HFFc6 (cell line): Measurements from ENCODE around the gene P2RY13. TPM values are rescaled to one million over a fixed set of nuclear protein-coding genes. Genes with fewer than 3 reads are reported as not detected.

Experiments used
- DNase-seq: peaks from one replicate; pipeline ENCODE4 v3.0.0-alpha.2; 2018
- H3K27ac Mint-ChIP-seq: 2 replicates; pipeline ENCODE4 v1.8.0; 2020; ENCODE audit warnings: mild to moderate bottlenecking, mixed read lengths
- H3K27me3 Mint-ChIP-seq: 2 replicates; pipeline ENCODE4 v1.8.0; 2021; ENCODE audit warnings: mild to moderate bottlenecking, moderate library complexity, mixed read lengths; ENCODE audit not compliant: insufficient read depth
- H3K36me3 Mint-ChIP-seq: 2 replicates; pipeline ENCODE4 v1.8.0; 2021; ENCODE audit warnings: low read depth, mixed read lengths
- H3K4me1 Mint-ChIP-seq: 2 replicates; pipeline ENCODE4 v1.8.0; 2020; ENCODE audit warnings: low read depth, mixed read lengths
- H3K4me3 Mint-ChIP-seq: 2 replicates; pipeline ENCODE4 v1.8.0; 2020; ENCODE audit warnings: mild to moderate bottlenecking, moderate library complexity, mixed read lengths
- H3K9me3 Mint-ChIP-seq: 2 replicates; pipeline ENCODE4 v1.8.0; 2020; ENCODE audit warnings: mild to moderate bottlenecking, mixed read lengths
- total RNA-seq, 6 experiments: library from RNA; stranded (reverse); fragmentation: NEBNext Ultra II Directional; extraction: Animal tissue kit (Norgen Biotek cat#: 25700); gene quantifications; 2 replicates in 1 of 6; 3 replicates in 5 of 6; pipeline ENCODE4 v1.2.3, GENCODE V29; 2021
- TF ChIP-seq, protein P1 (sequence below): fragments of 200-600 bp; sonication (generic); IDR thresholded peaks from 2 replicates; pipeline ENCODE4 v1.5.0; 2021; ENCODE audit warnings: antibody characterized with exemption, mild to moderate bottlenecking

The P2RY13 gene
- total RNA-seq, 6 experiments from 2014 or later = not detected

DNA sequence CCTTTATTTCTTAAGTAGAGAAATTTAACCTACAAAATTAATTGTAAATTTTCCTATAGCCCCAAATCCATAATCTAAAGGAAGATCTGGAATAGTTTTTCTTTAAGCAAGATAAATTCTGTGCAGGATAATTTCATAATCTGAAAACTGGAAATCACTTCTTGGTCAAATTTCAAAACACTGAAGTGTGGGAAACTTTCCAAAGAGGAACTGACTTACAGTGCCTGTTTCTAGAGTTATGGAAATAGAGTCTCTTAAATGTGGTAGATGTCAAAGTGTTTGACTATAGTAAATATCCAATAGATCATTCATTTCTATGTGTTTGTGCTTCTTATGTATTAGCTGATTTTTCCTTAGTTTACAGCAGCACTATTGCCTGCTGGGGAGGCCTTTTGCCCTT, 1.6 kb upstream of the P2RY13 start:
- H3K36me3 Mint-ChIP-seq = no peaks in the 10 kb centered on the region
- no peaks in the 10 kb centered on the region for H3K27me3 Mint-ChIP-seq
- H3K27ac Mint-ChIP-seq = no peak overlapping the region
- no peak for DNase-seq
- TF ChIP-seq, protein P1, sequence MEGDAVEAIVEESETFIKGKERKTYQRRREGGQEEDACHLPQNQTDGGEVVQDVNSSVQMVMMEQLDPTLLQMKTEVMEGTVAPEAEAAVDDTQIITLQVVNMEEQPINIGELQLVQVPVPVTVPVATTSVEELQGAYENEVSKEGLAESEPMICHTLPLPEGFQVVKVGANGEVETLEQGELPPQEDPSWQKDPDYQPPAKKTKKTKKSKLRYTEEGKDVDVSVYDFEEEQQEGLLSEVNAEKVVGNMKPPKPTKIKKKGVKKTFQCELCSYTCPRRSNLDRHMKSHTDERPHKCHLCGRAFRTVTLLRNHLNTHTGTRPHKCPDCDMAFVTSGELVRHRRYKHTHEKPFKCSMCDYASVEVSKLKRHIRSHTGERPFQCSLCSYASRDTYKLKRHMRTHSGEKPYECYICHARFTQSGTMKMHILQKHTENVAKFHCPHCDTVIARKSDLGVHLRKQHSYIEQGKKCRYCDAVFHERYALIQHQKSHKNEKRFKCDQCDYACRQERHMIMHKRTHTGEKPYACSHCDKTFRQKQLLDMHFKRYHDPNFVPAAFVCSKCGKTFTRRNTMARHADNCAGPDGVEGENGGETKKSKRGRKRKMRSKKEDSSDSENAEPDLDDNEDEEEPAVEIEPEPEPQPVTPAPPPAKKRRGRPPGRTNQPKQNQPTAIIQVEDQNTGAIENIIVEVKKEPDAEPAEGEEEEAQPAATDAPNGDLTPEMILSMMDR = no peak
- H3K9me3 Mint-ChIP-seq = no peaks in the 10 kb centered on the region
- no peak overlapping the region for H3K4me3 Mint-ChIP-seq
- H3K4me1 Mint-ChIP-seq = peaks cover 8% of the 10 kb centered on the region

DNA sequence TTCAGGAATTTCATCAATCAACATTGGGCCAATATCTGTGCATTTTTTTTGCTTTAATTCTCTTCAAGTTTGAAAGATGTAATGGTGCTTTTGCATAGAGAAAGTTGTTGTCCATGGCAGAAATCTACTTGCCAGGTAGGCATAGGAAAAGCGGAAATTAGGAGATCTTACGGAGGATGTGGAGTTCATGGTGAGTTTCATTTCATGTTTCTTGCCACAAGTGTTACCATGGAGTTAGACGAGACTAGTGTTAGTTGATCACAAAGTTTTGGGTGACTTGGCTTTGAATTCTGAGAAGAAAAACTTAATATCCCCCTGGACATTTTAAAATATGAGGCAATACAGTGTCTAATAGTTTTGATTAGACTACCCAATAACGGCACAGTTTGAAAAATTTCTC, 1.0 kb upstream of the P2RY13 start:
- no peak for DNase-seq
- no peak overlapping the region for H3K4me3 Mint-ChIP-seq
- H3K36me3 Mint-ChIP-seq = no peaks in the 10 kb centered on the region
- no peaks in the 10 kb centered on the region for H3K9me3 Mint-ChIP-seq
- TF ChIP-seq, protein P1 = no peak
- no peak overlapping the region for H3K27ac Mint-ChIP-seq
- H3K27me3 Mint-ChIP-seq = no peaks in the 10 kb centered on the region
- H3K4me1 Mint-ChIP-seq = peaks cover 8% of the 10 kb centered on the region

DNA sequence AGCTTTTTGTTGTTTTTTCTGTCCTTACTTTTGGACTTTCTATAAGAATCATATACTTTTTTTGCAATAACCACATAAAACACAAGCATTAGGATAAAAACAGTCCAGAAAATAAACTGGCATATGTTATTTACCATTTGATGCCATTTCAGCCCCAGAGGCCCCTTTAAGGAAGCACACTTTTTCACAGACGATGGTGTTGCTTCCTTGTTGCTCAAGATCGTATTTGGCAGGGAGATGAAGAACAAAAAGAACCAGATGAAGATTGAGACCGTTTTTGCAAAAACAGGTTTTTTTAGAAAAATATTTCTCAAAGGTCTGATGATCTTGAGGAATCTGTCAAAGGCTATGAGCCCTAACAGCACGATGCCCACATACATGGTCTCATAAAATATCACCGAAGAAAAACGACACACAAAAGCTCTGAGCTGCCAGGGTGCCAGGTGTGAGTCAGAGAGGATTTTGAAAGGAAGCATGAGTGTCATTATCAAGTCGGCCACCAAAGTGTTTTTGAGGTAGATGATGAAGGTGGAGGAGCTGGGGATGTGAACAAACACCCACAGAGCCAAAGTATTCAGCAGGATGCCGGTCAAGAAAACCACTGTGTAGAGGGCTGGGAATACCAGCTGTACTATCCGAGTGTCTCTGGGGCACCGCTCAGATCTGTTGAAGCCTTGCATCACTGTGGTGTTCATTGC, 902 bp downstream of the P2RY13 start:
- H3K4me1 Mint-ChIP-seq = peaks cover 8% of the 10 kb centered on the region
- no peaks in the 10 kb centered on the region for H3K36me3 Mint-ChIP-seq
- no peak for DNase-seq
- no peak overlapping the region for H3K27ac Mint-ChIP-seq
- peak overlapping the region; percentile 29; the same call in 1 of the 2 replicates for H3K4me3 Mint-ChIP-seq
- no peaks in the 10 kb centered on the region for H3K27me3 Mint-ChIP-seq
- TF ChIP-seq, protein P1 = no peak
- no peaks in the 10 kb centered on the region for H3K9me3 Mint-ChIP-seq

DNA sequence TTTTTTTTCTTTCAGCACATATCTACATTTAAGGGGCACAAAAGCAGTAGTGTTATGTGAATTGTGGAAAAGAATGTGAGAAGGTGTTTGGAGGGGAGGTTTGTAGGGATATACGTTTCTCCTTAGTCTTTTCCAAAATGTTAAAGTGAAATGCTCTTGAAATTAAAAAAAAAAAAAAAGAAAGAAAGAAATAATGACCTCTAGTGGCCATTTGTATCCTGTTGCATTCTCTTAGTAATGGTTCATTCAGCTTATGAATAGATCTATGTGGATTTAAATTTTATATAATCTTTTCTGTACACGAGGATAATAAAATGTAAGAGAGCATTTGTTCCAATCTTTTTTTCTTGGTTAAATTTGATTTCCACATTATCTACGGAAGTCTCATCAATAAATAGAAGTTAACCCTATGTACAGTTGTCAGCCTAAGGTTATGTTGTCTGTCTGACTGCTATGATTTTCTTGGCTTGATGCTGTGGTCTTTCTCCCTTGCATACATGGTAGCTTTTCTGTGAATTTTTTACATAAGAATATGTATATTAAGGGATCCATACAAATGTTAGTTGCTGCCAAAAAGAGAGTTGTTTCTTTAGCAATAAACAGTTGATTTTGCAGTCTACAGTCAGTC, 1.7 kb downstream of the P2RY13 start:
- no peak overlapping the region for H3K27ac Mint-ChIP-seq
- TF ChIP-seq, protein P1 = peak; percentile 88
- no peaks in the 10 kb centered on the region for H3K27me3 Mint-ChIP-seq
- no peak for DNase-seq
- no peaks in the 10 kb centered on the region for H3K36me3 Mint-ChIP-seq
- peaks cover 8% of the 10 kb centered on the region for H3K4me1 Mint-ChIP-seq
- no peak overlapping the region for H3K4me3 Mint-ChIP-seq
- no peaks in the 10 kb centered on the region for H3K9me3 Mint-ChIP-seq

DNA sequence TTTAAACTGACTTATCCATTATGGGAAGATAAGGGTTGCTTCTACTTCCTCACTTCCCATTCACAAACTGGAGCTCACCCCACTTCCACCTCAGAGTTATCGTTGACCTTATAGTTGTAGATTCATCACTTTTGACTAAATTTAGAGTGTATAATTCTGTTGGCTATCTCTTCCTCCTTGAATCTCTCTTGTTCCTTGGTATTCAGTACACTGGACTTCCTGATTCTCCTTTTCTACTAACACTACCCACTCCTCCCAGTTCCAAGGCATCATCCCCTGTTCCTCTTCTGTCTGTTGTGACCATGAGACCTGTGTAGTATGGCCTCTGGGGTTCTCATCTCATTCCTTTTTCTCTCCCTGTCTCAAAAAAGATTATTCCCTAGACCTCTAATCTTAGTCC, 6.8 kb downstream of the P2RY13 start:
- no peaks in the 10 kb centered on the region for H3K36me3 Mint-ChIP-seq
- DNase-seq = no peak
- peaks cover 25% of the 10 kb centered on the region for H3K4me1 Mint-ChIP-seq

More for the DNA sequence above, 6.8 kb downstream of the P2RY13 start:
- no peaks in the 10 kb centered on the region for H3K27me3 Mint-ChIP-seq
- H3K4me3 Mint-ChIP-seq = no peak overlapping the region
- H3K9me3 Mint-ChIP-seq = no peaks in the 10 kb centered on the region
- TF ChIP-seq, protein P1 = no peak
- no peak overlapping the region for H3K27ac Mint-ChIP-seq
